HG03060 (cell line): Measurements from ENCODE around the gene TMEM174.

Source experiments
- ATAC-seq: cut with Tn5 transposase; IDR thresholded peaks from one replicate; pipeline ENCODE4 v1.9.1; 2021; ENCODE audit warnings: low read depth, moderate number of reproducible peaks; ENCODE audit not compliant: unreplicated experiment

The TMEM174 gene

GRCh38 chr5:73172951-73173350 lies at the start of gene TMEM174:
Gene TMEM174 (plus strand): TSS chr5:73173193. CDS start chr5:73173244, 51 bp downstream.
- ATAC-seq: no peak

- ATAC-seq: no peak
Measured at GRCh38 chr5:73125289-73125688, 47.7 kb upstream of the TMEM174 start.

- ATAC-seq: no peak
Measured at GRCh38 chr5:73126381-73126780, 46.6 kb upstream of the TMEM174 start.

GRCh38 chr5:73126957-73127356 lies 46.0 kb upstream of the TMEM174 start:
- no peak for ATAC-seq

- no peak for ATAC-seq
Measured at GRCh38 chr5:73129143-73129542, 43.9 kb upstream of the TMEM174 start.

DNA sequence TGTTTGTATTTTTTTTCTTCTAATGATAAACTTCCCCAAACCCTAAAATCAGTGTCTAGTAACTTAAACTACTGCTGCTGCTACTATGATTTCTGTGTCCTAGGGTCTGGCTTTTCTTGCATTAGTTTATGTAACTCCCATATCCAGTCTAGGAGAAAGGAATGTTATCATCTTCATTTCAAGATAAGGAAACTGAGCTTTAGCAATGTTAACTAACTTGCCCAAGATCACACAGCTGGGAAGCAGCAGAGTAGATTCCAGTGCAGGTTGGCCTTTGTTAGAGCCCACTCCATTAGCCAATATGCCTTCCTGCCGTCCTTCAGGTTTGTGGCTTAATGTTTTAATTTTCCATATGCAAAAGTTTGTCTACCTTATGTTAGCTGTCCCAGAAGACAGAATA lies 42.2 kb upstream of the TMEM174 start:
- no peak for ATAC-seq

DNA sequence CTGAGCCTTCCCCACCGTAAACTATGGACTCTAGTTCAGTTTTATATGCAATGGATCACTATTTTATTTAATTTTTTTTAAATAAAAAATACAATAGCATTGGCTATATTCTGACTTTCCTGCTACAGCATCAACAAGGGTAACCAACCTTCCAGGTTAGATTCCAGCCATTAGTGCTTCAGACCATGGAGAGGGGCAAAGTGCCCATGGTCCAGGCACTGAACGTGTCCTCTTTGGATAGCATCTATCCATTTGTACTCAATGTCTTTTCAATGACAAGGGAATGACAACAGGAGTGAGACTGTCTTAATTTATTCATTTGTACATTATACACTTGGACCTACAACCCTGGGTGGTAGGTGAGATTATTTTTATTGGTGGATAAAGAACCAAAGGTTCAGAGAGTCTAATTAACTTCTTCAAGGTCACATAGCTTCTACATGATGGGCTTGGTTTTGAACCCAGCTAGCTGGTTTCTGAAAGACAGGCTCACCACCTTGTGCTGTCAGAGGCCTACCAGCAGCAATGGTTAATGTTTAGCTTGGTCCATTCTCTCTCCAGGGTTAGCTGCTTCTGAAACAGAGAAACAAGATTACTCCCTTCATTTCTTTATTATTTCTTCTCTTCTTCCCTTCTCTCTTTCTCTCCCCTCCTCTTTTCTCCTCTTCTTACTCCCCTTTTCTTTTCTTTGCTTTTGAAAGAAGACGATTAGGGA lies 41.1 kb upstream of the TMEM174 start:
- ATAC-seq: no peak

GRCh38 chr5:73132759-73133158 lies 40.2 kb upstream of the TMEM174 start:
- ATAC-seq: no peak

GRCh38 chr5:73135021-73135420 lies 38.0 kb upstream of the TMEM174 start:
- ATAC-seq: no peak

DNA sequence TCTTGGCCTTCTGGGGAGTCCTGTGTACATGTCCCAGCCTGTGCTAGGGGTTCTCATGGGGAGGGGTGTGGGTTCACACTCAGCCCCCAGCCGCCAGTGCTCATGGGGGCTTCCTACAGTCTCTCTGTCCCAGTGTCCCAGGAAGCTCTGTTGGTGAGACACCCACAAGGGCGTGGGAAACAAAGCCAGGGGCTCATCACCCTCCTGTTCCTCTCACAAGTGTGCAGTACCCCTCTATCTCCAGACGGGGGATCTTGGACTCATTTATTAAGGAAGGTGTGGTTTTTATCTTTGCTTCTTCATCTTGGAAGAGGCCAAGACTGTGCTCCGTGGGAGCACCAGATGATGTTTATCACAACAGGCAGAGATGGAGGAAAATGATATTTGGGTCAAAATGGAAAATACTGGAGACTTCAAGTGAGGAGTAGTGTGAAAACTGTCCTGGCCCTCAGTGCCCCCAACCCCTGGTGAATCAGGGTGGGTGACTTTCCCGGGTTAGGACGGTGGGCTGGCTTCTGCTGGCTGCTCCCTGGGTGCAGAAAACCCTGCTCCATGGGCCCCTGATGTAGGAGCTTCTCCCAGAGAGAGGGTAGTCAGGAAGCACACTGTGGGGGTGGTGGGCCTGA lies 37.5 kb upstream of the TMEM174 start:
- no peak for ATAC-seq

GRCh38 chr5:73136055-73136562 lies 36.9 kb upstream of the TMEM174 start:
- ATAC-seq: no peak

- no peak for ATAC-seq
Measured at GRCh38 chr5:73137563-73138530, 35.1 kb upstream of the TMEM174 start.

DNA sequence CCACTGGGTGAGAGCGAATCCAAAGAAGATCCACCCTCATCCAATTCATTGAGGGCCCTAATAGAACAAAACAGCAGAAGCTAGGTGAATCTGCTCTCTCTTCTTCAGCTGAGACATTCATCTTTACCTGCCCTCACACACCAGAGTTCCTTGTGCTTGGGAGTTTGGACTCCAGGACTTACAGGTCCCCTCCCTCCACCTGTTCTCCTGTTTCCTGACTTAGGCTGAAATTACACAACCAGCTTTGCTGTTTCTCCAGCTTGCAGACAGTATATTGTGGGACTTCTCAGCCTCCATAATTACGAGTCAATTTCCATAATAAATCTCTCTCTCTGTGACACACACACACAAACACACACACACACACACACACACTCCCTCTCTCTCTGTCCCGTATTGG lies 33.5 kb upstream of the TMEM174 start:
- no peak for ATAC-seq

GRCh38 chr5:73140801-73141200 lies 32.2 kb upstream of the TMEM174 start:
- ATAC-seq: no peak

GRCh38 chr5:73142035-73142434 lies 31.0 kb upstream of the TMEM174 start:
- no peak for ATAC-seq

- ATAC-seq: no peak
Measured at GRCh38 chr5:73143716-73144115, 29.3 kb upstream of the TMEM174 start.

DNA sequence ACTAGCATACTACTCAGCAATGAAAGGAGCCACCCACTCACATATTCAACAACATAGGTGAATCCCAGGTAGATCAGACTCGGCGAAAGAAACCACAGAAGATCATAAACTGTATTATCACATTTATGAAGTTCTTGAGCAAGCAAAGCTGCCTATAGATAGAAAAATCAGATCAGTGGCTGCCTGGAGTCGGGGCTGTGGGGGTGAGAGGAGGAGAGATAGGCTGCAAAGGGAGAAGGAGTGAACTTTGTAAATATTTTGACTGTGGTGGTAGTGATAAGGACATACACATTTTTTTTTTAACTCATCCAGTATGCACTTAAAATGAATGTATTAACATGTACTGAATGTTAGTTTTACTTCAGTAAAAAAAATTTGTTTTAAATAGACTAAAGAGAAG lies 23.5 kb upstream of the TMEM174 start:
- ATAC-seq: no peak

- ATAC-seq: no peak
Measured at GRCh38 chr5:73150876-73151275, 22.1 kb upstream of the TMEM174 start.

GRCh38 chr5:73151766-73152410 lies 21.1 kb upstream of the TMEM174 start:
- ATAC-seq: no peak
